ENCODE measurements around the gene PAQR9. TPM values are rescaled to one million over a fixed set of nuclear protein-coding genes. Genes with fewer than 3 reads are reported as not detected.

PAQR9 gene
- total RNA-seq, 1 donor from 2014 or later = not detected

DNA sequence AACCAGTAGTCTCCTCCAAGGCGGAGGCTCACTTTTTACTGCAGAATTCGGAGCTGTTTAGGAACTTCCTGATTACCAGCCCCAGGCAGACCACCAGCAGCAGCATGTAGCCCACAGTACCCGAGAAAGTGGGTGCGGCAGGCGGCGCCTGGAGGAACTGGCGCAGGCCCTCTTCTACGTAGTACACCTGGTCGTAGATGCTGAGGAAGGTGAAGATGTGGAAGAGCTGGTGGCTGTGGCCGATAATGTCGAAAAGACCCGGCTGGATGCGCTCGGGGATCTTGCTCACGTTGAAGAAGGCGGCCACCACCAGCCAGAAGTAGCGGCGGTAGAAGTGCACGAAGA lies 1.3 kb downstream of the PAQR9 start:
- no peak for DNase-seq (ENCODE audit: extremely low spot score in 2 of 2)
- no peaks in the 10 kb centered on the region for H3K27me3 ChIP-seq
- no peaks in the 10 kb centered on the region for H3K9me3 ChIP-seq
- H3K4me1 ChIP-seq = peaks cover 12% of the 10 kb centered on the region
- no peak overlapping the region for H3K27ac ChIP-seq
- TF ChIP-seq, protein P1, sequence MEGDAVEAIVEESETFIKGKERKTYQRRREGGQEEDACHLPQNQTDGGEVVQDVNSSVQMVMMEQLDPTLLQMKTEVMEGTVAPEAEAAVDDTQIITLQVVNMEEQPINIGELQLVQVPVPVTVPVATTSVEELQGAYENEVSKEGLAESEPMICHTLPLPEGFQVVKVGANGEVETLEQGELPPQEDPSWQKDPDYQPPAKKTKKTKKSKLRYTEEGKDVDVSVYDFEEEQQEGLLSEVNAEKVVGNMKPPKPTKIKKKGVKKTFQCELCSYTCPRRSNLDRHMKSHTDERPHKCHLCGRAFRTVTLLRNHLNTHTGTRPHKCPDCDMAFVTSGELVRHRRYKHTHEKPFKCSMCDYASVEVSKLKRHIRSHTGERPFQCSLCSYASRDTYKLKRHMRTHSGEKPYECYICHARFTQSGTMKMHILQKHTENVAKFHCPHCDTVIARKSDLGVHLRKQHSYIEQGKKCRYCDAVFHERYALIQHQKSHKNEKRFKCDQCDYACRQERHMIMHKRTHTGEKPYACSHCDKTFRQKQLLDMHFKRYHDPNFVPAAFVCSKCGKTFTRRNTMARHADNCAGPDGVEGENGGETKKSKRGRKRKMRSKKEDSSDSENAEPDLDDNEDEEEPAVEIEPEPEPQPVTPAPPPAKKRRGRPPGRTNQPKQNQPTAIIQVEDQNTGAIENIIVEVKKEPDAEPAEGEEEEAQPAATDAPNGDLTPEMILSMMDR (IDR thresholded peaks at IDR 0.05) = no peak
- no peak for TF ChIP-seq POLR2A (IDR thresholded peaks at IDR 0.05)
- no peak for TF ChIP-seq POLR2AphosphoS5 (IDR thresholded peaks at IDR 0.05; ENCODE audit: insufficient read depth in 1 of 2, low read depth in 1 of 2)
- no peaks in the 10 kb centered on the region for H3K36me3 ChIP-seq
- intact Hi-C loops (cut with DNase I) = no loop called here
- H3K4me3 ChIP-seq = no peak overlapping the region

DNA sequence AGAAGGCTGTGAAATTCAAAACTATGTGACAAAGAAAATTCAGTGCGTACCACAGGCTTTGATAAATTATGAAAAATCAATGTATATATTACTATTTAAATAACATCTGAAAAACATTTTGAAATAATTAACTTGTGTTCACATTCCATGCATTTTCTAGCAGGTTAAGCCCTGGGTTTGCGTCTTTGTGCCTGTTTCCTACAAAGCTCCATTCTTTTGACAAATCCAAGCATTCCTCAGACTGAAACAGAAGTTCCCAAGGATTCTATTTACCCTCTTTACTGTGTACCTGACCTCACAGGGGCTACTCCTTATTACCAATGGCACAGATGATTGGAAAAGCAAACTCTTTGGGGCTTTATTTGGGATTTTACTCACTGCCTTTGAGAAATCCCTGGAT lies 1.9 kb downstream of the PAQR9 start:
- TF ChIP-seq POLR2AphosphoS5 (IDR thresholded peaks at IDR 0.05; ENCODE audit: insufficient read depth in 1 of 2, low read depth in 1 of 2) (no peak), POLR2A (IDR thresholded peaks at IDR 0.05) (no peak)
- TF ChIP-seq, protein P1 (IDR thresholded peaks at IDR 0.05) = no peak
- Histone ChIP-seq H3K9me3 (no peaks in the 10 kb centered on the region), H3K36me3 (no peaks in the 10 kb centered on the region), H3K27me3 (no peaks in the 10 kb centered on the region), H3K27ac (no peak overlapping the region), H3K4me3 (no peak overlapping the region), H3K4me1 (peaks cover 12% of the 10 kb centered on the region)
- intact Hi-C loops (cut with DNase I) = no loop called here
- DNase-seq (ENCODE audit: extremely low spot score in 2 of 2) = no peak

DNA sequence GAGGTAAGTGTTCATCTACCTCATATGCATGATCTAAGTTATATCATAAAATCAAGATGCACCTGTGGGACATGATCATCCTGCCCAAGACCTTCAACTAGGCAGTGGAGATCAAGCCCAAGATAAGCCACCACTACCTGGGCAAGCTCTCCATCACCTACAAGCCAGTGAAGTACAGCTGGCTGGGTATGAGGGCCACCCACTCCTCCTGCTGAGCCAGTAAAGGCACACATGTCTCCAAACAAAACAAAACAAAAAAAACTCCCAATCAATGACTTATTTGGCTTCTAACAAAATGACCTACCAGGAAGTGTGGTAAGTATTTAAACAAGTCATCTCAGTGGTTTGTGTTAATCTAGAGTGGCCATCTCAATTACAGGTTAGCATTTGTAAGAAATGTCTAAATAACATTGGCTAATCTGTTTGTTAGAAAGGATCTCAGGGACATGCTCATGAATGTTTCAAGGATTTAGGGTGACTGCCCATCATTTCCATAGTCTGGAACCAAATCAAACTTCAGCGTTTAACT lies 3.1 kb downstream of the PAQR9 start:
- no peak overlapping the region for H3K4me3 ChIP-seq
- H3K27me3 ChIP-seq = no peaks in the 10 kb centered on the region
- DNase-seq (ENCODE audit: extremely low spot score in 2 of 2) = no peak
- intact Hi-C loops (cut with DNase I) = no loop called here
- H3K4me1 ChIP-seq = peaks cover 12% of the 10 kb centered on the region
- H3K36me3 ChIP-seq = no peaks in the 10 kb centered on the region
- TF ChIP-seq POLR2A (IDR thresholded peaks at IDR 0.05) = no peak
- TF ChIP-seq, protein P1 (IDR thresholded peaks at IDR 0.05) = no peak
- no peak overlapping the region for H3K27ac ChIP-seq
- no peaks in the 10 kb centered on the region for H3K9me3 ChIP-seq

GRCh38 chr3:142958707-142959106 lies 4.8 kb downstream of the PAQR9 start:
- Histone ChIP-seq H3K27me3 (no peaks in the 10 kb centered on the region), H3K27ac (no peak overlapping the region), H3K4me1 (peaks cover 7% of the 10 kb centered on the region), H3K4me3 (no peak overlapping the region), H3K36me3 (no peaks in the 10 kb centered on the region), H3K9me3 (no peaks in the 10 kb centered on the region)
- no peak for DNase-seq (ENCODE audit: extremely low spot score in 2 of 2)
- peak in 1 of 2 donors; percentile 15 for TF ChIP-seq POLR2AphosphoS5 (IDR thresholded peaks at IDR 0.05; ENCODE audit: insufficient read depth in 1 of 2, low read depth in 1 of 2)
- TF ChIP-seq POLR2A (IDR thresholded peaks at IDR 0.05) = no peak
- TF ChIP-seq, protein P1 (IDR thresholded peaks at IDR 0.05) = no peak
- intact Hi-C loops (cut with DNase I) = no loop called here

- intact Hi-C loops (cut with DNase I) = no loop called here
- H3K4me3 ChIP-seq = no peak overlapping the region
- H3K4me1 ChIP-seq = no peaks in the 10 kb centered on the region
- H3K9me3 ChIP-seq = no peaks in the 10 kb centered on the region
- no peaks in the 10 kb centered on the region for H3K27me3 ChIP-seq
- no peaks in the 10 kb centered on the region for H3K36me3 ChIP-seq
- H3K27ac ChIP-seq = no peak overlapping the region
- no peak for DNase-seq (ENCODE audit: extremely low spot score in 2 of 2)
- no peak for TF ChIP-seq POLR2A (IDR thresholded peaks at IDR 0.05)
- TF ChIP-seq, protein P1 (IDR thresholded peaks at IDR 0.05) = no peak
- no peak for TF ChIP-seq POLR2AphosphoS5 (IDR thresholded peaks at IDR 0.05; ENCODE audit: insufficient read depth in 1 of 2, low read depth in 1 of 2)
Measured at GRCh38 chr3:142953443-142953842, 10.0 kb downstream of the PAQR9 start.
